ENCODE results near the gene NCKAP5.

NCKAP5 gene

GRCh38 chr2:132760405-132760804 lies 807.9 kb downstream of the NCKAP5 start:
- DNase-seq (ENCODE audit: low read depth in 2 of 2) = no peak

- no peak for DNase-seq (ENCODE audit: low read depth in 2 of 2)
Observed at GRCh38 chr2:132758995-132759394, 809.3 kb downstream of the NCKAP5 start.

DNA sequence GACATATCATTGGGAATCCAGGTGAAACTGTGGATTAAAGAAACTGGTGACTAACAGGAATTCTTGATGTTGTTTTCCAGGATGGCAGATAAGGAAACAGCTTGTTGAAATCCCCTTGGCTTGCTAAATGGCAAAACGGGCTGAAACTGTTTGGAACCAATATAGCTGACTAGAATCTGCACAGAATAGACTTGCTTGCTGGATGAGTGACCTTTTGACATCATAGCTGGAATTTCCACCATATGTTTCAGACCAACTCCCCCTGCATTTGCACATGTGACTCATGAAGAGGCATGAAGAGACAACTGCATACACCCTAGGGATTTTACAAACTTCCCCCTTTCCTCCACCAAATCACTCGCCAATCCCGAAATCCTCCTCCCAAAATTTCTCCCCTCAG lies 810.6 kb downstream of the NCKAP5 start:
- peak in 1 of 2 experiments; percentile 43 for DNase-seq (ENCODE audit: low read depth in 2 of 2)

DNA sequence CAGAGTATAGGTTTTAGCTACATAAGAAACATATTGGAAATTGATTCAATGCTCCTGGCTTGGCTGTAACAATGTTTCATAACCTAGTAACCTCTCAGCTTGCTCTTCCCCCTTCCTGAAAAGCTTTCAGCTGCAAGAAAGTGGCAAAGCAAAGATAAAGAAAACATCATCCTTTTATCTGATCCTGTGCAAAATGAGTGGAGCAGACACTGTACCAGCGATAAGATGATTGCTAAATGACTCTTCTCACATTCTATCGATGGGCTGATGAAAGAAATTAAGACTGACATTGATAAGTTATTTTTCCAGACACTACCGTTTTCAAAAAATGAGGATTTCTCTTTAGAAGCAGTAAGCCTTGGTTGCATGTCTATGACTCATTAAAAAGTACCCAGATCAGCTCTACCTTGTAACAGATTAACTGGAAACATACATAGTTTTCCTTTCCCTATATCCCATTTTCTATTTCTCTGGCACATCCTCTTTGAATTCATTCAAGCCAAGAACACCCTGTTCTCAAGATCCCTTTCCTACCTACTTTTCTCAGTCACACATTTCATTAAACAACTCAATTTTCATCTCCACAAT lies 811.2 kb downstream of the NCKAP5 start:
- no peak for DNase-seq (ENCODE audit: low read depth in 2 of 2)

DNA sequence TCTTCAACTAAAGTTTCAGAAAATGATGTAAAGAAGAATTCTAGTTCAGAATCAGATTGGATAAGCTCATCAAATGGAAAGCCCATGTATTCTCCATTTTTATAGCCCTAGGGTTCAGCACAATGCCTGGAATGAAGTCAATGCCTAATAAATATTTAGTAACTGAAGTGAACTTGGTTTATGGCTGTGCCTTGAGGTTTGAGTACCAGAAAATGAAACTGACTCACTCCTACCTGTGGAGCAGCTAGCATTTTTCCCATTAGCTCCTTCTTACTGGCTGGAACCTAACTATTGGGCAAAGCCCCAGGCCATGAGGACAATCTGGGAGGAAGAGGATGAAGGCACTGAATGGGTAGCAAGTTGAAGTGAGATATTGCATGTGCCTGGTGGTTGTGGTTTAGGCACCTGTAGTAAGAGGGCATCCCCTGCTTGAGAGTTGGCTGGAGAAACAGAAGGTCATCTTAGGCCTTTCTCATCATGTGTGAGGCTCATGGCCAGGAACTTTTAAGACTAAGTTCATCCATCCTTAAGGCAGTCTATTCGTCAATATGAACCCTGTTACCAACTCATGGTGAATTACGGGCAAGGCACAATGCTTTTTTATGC lies 813.3 kb downstream of the NCKAP5 start:
- no peak for DNase-seq (ENCODE audit: low read depth in 2 of 2)

GRCh38 chr2:132754392-132754791 lies 813.9 kb downstream of the NCKAP5 start:
- DNase-seq (ENCODE audit: low read depth in 2 of 2) = no peak

- DNase-seq (ENCODE audit: low read depth in 2 of 2) = no peak
Observed at GRCh38 chr2:132752421-132753206, 815.6 kb downstream of the NCKAP5 start.

DNA sequence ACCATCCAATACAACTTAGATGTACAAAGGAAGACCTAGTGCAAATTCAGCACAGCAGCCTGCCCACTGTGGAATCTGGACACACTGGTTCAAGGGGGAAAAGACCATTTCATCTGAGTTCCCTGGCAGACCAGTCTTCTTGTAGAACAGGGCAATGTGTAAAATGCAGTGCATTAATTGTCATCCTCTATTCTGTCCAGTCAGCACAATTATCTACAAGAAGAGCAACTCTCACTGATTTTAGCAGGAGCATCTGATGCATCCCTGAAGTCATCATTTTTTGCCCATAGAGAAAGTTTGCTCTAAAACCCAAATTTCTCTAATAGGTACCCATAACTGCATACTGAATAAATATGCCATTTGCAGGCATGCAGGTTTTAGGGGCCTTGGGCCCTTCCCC lies 816.4 kb downstream of the NCKAP5 start:
- no peak for DNase-seq (ENCODE audit: low read depth in 2 of 2)

GRCh38 chr2:132750606-132751005 lies 817.7 kb downstream of the NCKAP5 start:
- no peak for DNase-seq (ENCODE audit: low read depth in 2 of 2)

- DNase-seq (ENCODE audit: low read depth in 2 of 2) = no peak
Observed at GRCh38 chr2:132747046-132747445, 821.2 kb downstream of the NCKAP5 start.

DNA sequence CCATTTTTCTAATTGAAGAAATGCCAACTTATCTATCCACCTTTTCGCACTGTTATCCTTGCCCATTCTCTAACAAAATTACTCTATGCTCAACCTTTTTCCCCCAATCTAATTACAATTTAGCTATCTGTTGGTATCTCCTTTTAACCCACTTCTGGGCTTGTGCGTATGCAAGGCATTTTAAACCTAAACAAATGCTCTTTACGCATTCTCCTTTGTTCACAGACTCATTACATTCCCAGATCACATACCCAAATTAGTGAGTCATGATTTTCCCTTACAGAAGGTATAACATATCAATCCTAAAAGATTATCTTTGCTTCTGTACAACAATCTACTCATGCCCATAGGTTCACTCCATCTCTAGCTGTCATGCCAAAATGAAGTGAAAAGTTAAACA lies 826.5 kb downstream of the NCKAP5 start:
- no peak for DNase-seq (ENCODE audit: low read depth in 2 of 2)

DNA sequence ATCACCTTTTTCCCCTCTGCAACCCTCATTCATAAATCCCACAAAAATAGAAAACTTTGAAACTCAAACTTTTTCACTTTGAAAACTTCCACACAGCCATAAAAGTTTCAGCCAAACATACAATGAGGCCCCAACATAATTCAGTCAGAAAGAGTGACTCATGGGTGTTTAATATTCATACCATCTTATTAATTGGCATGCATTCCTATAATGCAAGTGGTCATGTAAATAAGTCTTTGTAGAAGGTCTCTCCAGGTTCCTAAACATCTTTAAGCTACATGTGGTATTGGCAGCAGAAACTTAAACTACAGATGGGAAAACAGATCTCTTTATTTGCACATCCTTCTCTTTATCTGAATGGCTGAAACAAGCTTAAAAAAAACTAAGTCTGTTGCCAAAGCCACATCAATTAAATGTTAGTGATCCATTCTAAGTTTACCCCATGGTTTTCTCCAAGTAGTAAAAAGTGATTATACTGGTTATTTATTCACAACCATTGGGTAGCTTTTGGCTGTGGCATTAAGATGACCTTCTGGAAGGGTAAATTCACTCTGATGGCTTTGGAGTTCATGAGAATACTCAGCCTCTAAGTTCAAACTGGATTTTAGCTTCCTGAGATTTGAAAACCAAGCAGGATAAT lies 828.1 kb downstream of the NCKAP5 start:
- no peak for DNase-seq (ENCODE audit: low read depth in 2 of 2)

- DNase-seq (ENCODE audit: low read depth in 2 of 2) = no peak
Observed at GRCh38 chr2:132738223-132738622, 830.0 kb downstream of the NCKAP5 start.

GRCh38 chr2:132736059-132736458 lies 832.2 kb downstream of the NCKAP5 start:
- DNase-seq (ENCODE audit: low read depth in 2 of 2) = no peak

DNA sequence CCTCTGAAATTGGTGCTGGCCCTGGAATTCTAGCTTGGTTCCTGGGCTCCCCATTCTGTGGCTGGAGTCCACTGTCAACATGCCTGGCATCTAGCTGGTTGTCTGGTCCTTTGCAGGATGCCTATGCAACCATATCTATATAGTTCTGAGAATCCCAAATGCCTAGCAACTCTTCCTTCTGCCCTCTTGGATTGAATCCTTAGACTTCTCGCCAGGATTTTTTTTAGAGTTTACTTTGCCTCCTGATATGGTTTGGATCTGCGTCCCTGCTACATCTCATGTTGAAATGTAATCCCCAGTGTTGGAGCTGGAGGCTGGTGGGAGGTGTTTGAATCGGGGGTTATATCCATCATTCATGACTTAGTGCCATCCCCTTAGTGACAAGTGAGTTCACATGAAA lies 833.3 kb downstream of the NCKAP5 start:
- no peak for DNase-seq (ENCODE audit: low read depth in 2 of 2)

- DNase-seq (ENCODE audit: low read depth in 2 of 2) = peak in 1 of 2 experiments; percentile 29
Observed at GRCh38 chr2:132733094-132733493, 835.2 kb downstream of the NCKAP5 start.

DNA sequence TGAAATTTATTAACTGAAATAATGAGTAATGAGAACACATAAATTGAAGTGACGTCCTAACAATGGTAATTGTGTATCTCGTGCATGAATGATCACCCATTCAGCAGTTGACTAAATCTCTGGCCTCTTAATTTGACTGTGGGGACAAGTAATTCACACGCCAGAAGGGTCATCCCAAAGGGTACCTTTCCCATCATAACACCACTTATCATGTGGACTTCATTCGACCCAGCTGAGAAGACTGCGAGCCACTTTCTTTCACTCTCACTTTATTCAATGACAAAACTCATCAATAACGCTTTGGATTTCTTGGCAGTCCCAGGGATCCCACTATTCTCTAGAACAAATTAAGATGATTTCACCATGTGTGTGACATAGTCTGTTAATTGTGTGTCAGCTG lies 835.6 kb downstream of the NCKAP5 start:
- DNase-seq (ENCODE audit: low read depth in 2 of 2) = no peak

DNA sequence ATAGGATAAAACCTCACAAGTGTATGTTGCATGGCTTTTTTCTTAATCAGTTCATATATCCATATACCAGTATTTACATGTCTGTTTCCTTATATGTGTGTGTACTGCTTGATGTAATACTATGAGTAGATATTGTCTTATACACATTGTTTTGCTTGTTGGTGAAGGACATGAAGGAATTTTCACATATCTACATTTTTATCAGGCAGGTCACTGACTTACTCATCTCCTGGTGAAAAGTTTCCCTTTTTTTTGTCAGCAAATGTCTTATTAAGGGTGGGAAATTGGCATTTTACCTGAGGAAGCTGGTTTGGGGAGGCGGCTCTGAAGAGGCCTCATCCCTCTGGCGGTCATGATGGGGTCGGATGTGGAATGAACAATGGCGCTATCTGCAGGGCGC lies 836.8 kb downstream of the NCKAP5 start:
- no peak for DNase-seq (ENCODE audit: low read depth in 2 of 2)

DNA sequence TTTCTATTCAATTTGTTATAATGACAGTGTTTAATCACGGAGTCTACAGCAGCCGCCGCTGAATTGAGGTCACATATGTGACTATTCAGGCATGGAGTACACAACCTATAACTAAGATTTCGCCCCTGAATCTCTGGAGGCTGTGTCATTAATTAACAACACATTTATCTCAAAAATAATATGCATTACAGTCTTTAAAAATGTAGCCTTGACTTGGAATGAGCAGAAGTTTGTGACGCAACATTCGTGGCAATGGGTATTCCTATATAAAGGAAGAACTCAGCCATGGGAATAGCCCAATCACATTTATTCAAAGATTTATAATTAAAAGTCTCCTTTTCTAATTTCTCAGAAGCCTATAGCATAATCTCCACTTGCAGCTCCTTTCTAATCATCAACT lies 837.7 kb downstream of the NCKAP5 start:
- DNase-seq (ENCODE audit: low read depth in 2 of 2) = peak; percentile 86 to 88

GRCh38 chr2:132729522-132729921 lies 838.7 kb downstream of the NCKAP5 start:
- DNase-seq (ENCODE audit: low read depth in 2 of 2) = no peak

- no peak for DNase-seq (ENCODE audit: low read depth in 2 of 2)
Observed at GRCh38 chr2:132726155-132726554, 842.1 kb downstream of the NCKAP5 start.

DNA sequence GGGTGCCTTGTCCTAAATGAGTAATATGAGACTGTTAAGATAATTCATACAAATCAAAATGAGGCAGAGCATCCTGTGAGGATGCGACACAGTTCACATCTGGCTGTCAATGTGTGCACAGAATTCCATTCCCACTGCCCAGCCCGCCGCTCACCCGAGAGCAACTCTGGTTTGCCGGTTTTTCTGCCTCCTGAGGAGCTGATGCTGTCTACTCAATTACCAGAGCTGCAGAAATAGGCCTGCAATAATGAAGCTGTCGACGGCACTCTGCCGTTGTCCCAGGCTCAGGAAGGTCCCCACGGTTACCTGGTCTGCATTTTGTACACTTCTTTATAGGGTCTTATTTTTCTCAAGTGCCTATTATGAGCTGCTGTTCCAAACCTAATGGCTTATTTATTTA lies 842.5 kb downstream of the NCKAP5 start:
- DNase-seq (ENCODE audit: low read depth in 2 of 2) = no peak

DNA sequence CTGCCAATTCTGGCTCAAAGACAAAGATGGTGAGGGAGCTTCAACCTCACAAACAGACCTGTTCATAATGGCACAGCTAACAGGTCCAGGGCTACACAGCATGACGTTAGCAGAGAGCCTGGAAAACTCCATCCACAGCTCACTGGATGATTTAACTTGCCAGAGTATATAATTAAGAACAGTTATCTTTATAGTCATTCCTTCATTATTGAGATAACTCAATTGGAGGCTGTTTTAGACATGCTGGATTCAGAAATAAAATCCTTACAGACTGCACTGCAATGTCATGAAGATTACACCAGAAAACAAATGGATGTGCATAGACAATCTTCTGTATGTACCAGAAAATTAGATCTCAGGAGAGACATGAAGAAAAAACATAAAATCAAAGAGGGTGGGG lies 843.1 kb downstream of the NCKAP5 start:
- DNase-seq (ENCODE audit: low read depth in 2 of 2) = no peak

All from fibroblast of skin of left biceps (primary cell).